Gastroesophageal sphincter (tissue), 3 donors: ENCODE measurements around the gene PLOD3.

Experiments
- POLR2A ChIP-seq, 2 donors: fragments of 450-650 bp; IDR thresholded peaks; one replicate each; pipeline ENCODE4 v1.6.1; 2017; ENCODE audit warnings: antibody characterized with exemption in 2 of 2, mild to moderate bottlenecking in 2 of 2, moderate library complexity in 1 of 2
- TF ChIP-seq, protein P1 (sequence below), 4 experiments: fragments of 200-600 bp in 2 of 4; fragments of 450-650 bp in 2 of 4; sonication (generic) in 1 of 4; IDR thresholded peaks; one replicate each; pipeline ENCODE4 v1.5.1; 2017 to 2019; ENCODE audit warnings: antibody characterized with exemption in 4 of 4, mild to moderate bottlenecking in 2 of 4, moderate library complexity in 2 of 4

DNA sequence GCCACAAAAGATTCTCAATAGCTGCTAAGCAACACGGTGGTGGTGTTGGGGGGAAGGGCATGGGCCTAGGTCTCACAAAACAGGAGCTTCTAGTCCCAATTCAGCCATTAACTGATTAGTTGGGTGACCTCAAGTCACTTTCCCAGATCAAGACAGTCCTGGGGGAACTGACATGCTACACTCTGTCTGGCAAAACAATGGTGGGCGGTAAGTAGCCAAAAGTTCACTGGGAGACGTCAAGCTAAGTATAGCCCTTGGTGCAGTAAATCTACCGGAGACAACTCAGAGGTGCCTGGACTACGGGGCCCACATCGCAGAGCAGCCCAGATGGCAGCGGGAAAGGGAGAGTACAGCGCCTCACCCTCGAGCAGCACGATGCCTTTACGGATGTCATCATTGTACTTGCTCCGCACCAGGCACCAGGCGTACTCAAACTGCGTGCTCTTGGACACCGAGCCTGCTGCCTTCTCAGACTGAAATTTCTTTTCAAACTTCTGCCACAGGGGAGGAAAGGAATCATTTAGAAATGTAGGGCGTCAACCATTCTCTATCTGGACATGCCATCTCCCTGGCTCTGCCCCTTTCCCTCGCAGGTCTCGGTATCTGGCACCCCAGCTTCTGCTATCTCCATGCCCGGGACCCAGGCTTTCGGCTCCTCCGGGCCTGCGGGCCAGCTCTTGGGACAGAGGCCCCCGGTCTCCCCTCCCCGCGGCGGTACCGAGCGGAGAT, 26.4 kb upstream of the PLOD3 start:
- TF ChIP-seq, protein P1, sequence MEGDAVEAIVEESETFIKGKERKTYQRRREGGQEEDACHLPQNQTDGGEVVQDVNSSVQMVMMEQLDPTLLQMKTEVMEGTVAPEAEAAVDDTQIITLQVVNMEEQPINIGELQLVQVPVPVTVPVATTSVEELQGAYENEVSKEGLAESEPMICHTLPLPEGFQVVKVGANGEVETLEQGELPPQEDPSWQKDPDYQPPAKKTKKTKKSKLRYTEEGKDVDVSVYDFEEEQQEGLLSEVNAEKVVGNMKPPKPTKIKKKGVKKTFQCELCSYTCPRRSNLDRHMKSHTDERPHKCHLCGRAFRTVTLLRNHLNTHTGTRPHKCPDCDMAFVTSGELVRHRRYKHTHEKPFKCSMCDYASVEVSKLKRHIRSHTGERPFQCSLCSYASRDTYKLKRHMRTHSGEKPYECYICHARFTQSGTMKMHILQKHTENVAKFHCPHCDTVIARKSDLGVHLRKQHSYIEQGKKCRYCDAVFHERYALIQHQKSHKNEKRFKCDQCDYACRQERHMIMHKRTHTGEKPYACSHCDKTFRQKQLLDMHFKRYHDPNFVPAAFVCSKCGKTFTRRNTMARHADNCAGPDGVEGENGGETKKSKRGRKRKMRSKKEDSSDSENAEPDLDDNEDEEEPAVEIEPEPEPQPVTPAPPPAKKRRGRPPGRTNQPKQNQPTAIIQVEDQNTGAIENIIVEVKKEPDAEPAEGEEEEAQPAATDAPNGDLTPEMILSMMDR (IDR thresholded peaks at IDR 0.05), result no peak
- TF ChIP-seq POLR2A (IDR thresholded peaks at IDR 0.05), result no peak
